Astrocyte of the cerebellum (primary cell): ENCODE results near the gene CD200.

ENCODE experiments used
- DNase-seq: peaks from one replicate; pipeline ENCODE4 v3.0.0-alpha.2; 2011; ENCODE audit warnings: low read depth
- H3K4me3 ChIP-seq: 2 replicates; pipeline ENCODE4 v1.5.1; 2011; ENCODE audit warnings: mild to moderate bottlenecking, low read depth, low read length, moderate library complexity
- in situ Hi-C: cut with HindIII; loops from 2 replicates; pipeline ENCODE4 v1.10.0; 2017; ENCODE audit warnings: low sequenced_read_pairs
- TF ChIP-seq, protein P1 (sequence below): IDR thresholded peaks from 2 replicates; pipeline ENCODE4 v1.5.1; 2012; ENCODE audit warnings: low read length, low read depth, moderate library complexity, mild to moderate bottlenecking; ENCODE audit errors: missing control alignments

CD200 gene, protein sequence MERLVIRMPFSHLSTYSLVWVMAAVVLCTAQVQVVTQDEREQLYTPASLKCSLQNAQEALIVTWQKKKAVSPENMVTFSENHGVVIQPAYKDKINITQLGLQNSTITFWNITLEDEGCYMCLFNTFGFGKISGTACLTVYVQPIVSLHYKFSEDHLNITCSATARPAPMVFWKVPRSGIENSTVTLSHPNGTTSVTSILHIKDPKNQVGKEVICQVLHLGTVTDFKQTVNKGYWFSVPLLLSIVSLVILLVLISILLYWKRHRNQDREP

DNA sequence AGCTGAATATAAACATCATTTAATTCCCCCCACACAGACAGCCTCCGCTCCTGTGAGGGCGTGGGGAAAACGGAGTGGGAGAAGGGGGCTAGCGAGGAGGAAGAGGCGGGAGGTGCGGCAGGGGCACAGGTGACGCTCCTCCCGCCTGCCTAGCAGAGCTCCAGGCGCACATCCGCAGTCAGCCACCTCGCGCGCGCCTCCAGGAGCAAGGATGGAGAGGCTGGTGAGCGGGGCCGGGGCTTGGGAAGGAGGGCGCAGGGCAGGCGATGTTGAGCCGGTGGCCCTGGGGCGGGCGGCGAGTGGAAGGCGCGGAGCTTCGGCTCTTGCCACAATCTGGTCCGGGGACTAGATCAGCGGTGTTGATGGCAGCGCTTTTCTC lies at the start of gene CD200:
Gene CD200, plus strand, starts transcription at position 155 of the 379 bp plus-strand sequence. Its CDS starts 57 bp downstream, at position 212.
- DNase-seq: peak; percentile 12
- peak within 1 kb of the TSS; percentile 68 for H3K4me3 ChIP-seq
- TF ChIP-seq, protein P1, sequence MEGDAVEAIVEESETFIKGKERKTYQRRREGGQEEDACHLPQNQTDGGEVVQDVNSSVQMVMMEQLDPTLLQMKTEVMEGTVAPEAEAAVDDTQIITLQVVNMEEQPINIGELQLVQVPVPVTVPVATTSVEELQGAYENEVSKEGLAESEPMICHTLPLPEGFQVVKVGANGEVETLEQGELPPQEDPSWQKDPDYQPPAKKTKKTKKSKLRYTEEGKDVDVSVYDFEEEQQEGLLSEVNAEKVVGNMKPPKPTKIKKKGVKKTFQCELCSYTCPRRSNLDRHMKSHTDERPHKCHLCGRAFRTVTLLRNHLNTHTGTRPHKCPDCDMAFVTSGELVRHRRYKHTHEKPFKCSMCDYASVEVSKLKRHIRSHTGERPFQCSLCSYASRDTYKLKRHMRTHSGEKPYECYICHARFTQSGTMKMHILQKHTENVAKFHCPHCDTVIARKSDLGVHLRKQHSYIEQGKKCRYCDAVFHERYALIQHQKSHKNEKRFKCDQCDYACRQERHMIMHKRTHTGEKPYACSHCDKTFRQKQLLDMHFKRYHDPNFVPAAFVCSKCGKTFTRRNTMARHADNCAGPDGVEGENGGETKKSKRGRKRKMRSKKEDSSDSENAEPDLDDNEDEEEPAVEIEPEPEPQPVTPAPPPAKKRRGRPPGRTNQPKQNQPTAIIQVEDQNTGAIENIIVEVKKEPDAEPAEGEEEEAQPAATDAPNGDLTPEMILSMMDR: peak; percentile 9
- in situ Hi-C loops: loop anchor here (25.0 kb wide), 1 partner anchor 179 kb away; no protein-coding TSS in a partner anchor

DNA sequence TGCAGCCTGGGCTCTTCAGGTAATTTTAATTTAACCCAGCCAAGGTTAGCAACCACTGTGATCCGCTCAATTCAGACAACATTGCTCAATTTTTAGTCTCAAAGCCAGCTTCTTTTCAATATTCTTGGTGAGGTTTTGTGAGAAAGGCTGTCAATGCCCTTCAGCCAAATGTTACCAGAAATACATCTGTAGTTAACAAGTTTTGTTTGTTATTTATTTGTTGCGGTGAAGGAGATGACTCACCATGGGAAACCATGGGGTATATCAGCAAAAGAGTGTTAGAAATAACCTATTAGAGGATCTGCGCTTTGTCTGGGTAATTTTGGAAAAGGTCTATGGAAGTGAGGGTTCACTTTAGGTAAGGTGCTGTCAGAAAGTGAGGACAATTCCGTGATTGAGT lies 43.9 kb upstream of the CD200 start:
- in situ Hi-C loops: no loop called here
- no peak for DNase-seq

DNA sequence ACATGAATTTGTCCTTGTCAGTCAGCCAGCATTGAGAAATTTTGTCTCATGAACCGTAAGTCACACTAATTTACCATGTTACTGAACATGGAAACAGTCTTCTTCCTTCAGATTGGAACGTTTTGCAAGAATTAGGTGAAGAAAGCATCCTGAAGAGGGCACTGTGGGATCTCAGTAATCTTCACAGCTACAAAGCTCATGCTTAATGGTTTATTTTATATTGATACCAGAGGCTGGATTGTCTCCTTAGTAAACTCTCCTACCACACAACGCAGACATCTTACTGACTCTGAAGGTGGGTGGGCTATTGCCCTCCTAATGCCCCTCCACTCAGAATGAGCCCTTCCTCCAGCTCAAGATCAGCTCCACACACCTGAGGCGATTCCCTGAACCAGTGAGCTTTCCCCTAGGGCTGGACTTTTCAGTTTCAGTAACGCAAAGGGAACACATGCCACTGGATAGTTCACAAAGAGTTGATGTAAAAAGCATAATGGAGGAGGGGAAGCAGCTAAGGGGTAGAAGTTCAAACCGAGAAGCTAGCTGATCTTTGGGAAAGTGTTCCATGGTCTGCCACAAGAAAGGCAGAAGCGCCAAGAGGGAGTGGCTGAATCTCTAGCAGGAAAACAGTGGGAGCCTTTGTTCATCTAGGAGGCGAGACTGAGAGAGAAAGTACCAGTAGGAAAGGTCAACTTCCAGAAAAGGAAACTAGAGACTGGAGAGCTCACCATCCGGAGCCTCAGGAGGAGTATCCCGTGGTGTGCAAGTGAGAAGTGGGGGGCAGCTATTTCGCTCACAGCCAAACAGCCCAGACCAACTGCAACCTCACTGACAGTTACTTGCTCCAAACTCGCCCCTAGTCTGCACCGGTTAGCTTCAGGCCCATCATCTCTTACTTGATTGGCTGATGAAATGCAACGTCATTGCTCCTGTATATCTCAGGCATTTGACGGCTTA lies 39.3 kb upstream of the CD200 start, which contains the start of gene SLC9C1:
Gene SLC9C1, minus strand, starts transcription at position 849 of the 954 bp plus-strand sequence. CDS start 7,425 bp downstream, outside the sequence.
- TF ChIP-seq, protein P1: peak; percentile 61
- in situ Hi-C loops: no loop called here
- H3K4me3 ChIP-seq: peak within 1 kb of the TSS; percentile 29
- peak; percentile 63 for DNase-seq

More for the DNA sequence above, 43.9 kb upstream of the CD200 start:
- no peak overlapping the region for H3K4me3 ChIP-seq
- TF ChIP-seq, protein P1: no peak

DNA sequence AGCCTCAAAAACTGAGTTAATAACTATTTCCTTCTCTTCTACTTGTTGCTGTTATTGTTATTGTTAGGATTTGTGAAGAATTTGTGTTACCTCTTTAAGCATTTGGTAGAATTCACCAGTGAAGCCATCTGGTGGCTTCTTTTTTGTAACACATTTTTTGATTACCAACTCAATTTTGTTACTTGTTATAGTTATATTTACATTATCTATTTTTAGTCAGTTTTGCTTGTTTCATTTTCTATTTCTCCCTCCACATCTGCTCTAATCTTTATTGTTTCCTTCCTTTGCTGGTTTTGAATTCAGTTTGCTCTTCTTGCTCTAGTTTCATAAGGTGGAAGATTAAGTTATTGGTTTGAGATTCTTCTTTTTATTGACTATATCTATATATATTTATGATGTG lies 35.2 kb upstream of the CD200 start:
- TF ChIP-seq, protein P1: no peak
- in situ Hi-C loops: no loop called here
- no peak for DNase-seq
- no peak overlapping the region for H3K4me3 ChIP-seq

DNA sequence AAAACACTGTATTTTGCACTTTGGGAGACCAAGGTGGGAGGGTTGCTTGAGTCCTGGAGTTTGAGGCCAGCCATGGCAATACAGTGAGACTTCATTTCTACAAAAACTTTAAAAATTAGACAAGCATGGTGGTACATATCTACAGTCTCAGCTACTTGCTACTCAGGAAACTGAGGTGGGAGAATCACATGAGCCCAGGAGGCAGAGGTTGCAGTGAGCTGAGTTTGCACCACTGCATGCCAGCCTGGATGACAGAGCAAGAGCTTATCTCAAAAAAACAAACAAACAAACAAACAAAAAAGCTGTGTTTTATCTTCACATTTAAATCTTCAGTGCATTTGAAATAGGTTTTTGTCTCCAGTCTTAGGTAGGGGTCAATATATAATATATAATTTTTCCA lies 34.2 kb upstream of the CD200 start:
- TF ChIP-seq, protein P1: no peak
- H3K4me3 ChIP-seq: no peak overlapping the region
- in situ Hi-C loops: no loop called here
- DNase-seq: no peak

DNA sequence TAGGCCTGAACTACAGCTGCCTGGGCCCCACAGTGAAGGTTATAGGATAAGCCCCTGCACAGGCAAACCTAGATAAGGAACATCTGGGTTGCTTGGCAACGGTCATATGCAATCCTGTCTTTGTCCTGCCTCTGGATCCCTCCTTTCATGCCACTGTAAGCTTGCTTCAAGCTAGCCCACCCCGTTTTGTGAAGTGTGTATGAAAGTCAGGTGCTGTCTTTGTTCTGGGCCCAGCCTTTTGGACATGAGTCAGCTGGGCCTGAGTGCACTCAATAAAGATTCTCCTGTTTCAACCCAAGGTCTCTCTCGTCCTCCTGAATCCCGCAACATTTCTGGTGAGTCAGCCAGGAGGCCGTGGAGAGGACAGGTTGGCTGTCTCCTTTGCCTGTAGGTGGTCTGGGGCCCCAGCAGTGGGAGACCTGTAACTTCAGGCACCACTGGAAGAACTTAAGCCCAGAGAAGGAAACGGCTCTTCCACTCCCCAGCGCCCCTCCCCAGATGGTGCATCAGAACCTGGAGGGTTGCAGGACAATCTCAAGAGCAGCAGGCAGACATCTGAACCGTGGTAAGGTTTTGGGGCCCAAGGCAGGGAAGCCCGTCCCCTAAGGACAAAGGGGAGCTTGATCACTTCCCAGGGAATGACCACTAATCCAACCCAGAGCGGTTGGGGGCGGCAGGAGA lies 30.7 kb upstream of the CD200 start:
- TF ChIP-seq, protein P1: no peak
- in situ Hi-C loops: no loop called here
- no peak for DNase-seq
- no peak overlapping the region for H3K4me3 ChIP-seq
